K562 (cell line): ENCODE data around the gene ANKRD34A. TPM values are rescaled to one million over a fixed set of nuclear protein-coding genes. Genes with fewer than 3 reads are reported as not detected.

Experiments used
- ATAC-seq: fragments of 200-7000 bp; cut with Tn5 transposase; 3 replicates; pipeline ENCODE4 v1.9.1; 2020; ENCODE audit warnings: moderate library complexity
- BruUV-seq: library from RNA; stranded (reverse); fragments of 400-500 nt; replicated peaks from 2 replicates; lab custom pipeline; 2021; lab: Mats Ljungman, UMichigan
- CTCF ChIA-PET: fragments of 300-600 bp; formaldehyde crosslinking; extraction: SDS; loops from one replicate; lab custom pipeline; 2021; ENCODE audit warnings: low intra/inter-chr PET ratio; lab: Yijun Ruan, JAX
- POLR2A ChIA-PET: fragments of 300-600, 350-650 bp; sonication (Branson Sonifier 250); formaldehyde crosslinking; extraction: SDS; loops from one replicate; lab custom pipeline; 2021; ENCODE audit warnings: antibody characterized with exemption, inconsistent platforms; lab: Yijun Ruan, JAX
- DNase-seq, 4 experiments: peaks; one replicate each; pipeline versions ENCODE4 v3.0.0 to v3.0.0-alpha.2; 2011 to 2018; ENCODE audit warnings: low spot score in 3 of 4, mixed read lengths in 3 of 4; ENCODE audit errors: extremely low read depth in 1 of 4
- FAIRE-seq: peaks from 2 replicates; lab custom pipeline; 2011; peaks lifted over from hg19 to GRCh38; lab: Jason Lieb, UNC
- H2AFZ ChIP-seq: 2 replicates; pipeline ENCODE4 v1.6.0; 2011; ENCODE audit warnings: low read depth, low read length, control low read depth, inconsistent platforms
- H3K27ac ChIP-seq: fragments of 200-600 bp; 3 replicates; pipeline ENCODE4 v1.8.0; 2011; ENCODE audit warnings: low read depth, mild to moderate bottlenecking, control low read depth, inconsistent platforms, low read length, moderate library complexity, mixed read lengths; ENCODE audit errors: extremely low read depth
- H3K27me3 ChIP-seq, 2 experiments: fragments of 300-600 bp in 1 of 2; 2 replicates in 1 of 2; 3 replicates in 1 of 2; pipeline versions ENCODE4 v1.6.0 to v1.8.0; 2011; ENCODE audit warnings: inconsistent platforms in 2 of 2, low read length in 2 of 2, mild to moderate bottlenecking in 1 of 2, mixed read lengths in 1 of 2, moderate library complexity in 1 of 2; ENCODE audit not compliant: control insufficient read depth in 2 of 2, insufficient read depth in 2 of 2
- H3K36me3 ChIP-seq: fragments of 300-600 bp; 3 replicates; pipeline ENCODE4 v1.8.0; 2011; ENCODE audit warnings: mild to moderate bottlenecking, low read length, inconsistent platforms; ENCODE audit not compliant: control insufficient read depth, insufficient read depth
- H3K4me1 ChIP-seq, 2 experiments: fragments of 200-600 bp in 1 of 2; replicated peaks in 1 of 2; 2 replicates in 1 of 2; 3 replicates in 1 of 2; pipeline versions ENCODE4 v1.5.1 to v1.8.0; 2011; ENCODE audit warnings: inconsistent platforms in 2 of 2, low read length in 2 of 2, mild to moderate bottlenecking in 1 of 2, mixed read lengths in 1 of 2, moderate library complexity in 1 of 2; ENCODE audit not compliant: control insufficient read depth in 2 of 2, insufficient read depth in 2 of 2
- H3K4me2 ChIP-seq: 2 replicates; pipeline ENCODE4 v1.6.1; 2011; ENCODE audit warnings: low read length, control low read depth, inconsistent platforms, mixed read lengths; ENCODE audit not compliant: insufficient read depth
- H3K4me3 ChIP-seq: fragments of 200-600 bp; sonication (generic), shearing (Covaris generic); 2 replicates; pipeline ENCODE4 v1.5.1; 2016; ENCODE audit warnings: control low read depth, inconsistent platforms
- H3K79me2 ChIP-seq: fragments of 200-600 bp; 3 replicates; pipeline ENCODE4 v1.8.0; 2011; ENCODE audit warnings: low read length, inconsistent platforms; ENCODE audit not compliant: control insufficient read depth, insufficient read depth
- H3K9ac ChIP-seq, 2 experiments: 2 replicates each; pipeline versions ENCODE4 v1.6.0 to v1.6.1; 2011; ENCODE audit warnings: low read depth in 2 of 2, low read length in 2 of 2, control low read depth in 1 of 2, inconsistent platforms in 1 of 2, mild to moderate bottlenecking in 1 of 2, mixed read lengths in 1 of 2; ENCODE audit not compliant: insufficient read depth in 1 of 2
- H3K9me1 ChIP-seq: one replicate; pipeline ENCODE4 v1.6.0; 2011; ENCODE audit warnings: inconsistent platforms, mild to moderate bottlenecking, low read length, moderate library complexity; ENCODE audit not compliant: control insufficient read depth, insufficient read depth
- H3K9me3 ChIP-seq: replicated peaks from 2 replicates; pipeline ENCODE4 v1.5.1; 2011; ENCODE audit warnings: low read depth, low read length, inconsistent platforms; ENCODE audit not compliant: control insufficient read depth, insufficient read depth
- H4K20me1 ChIP-seq: replicated peaks from 2 replicates; pipeline ENCODE4 v1.6.1; 2011; ENCODE audit warnings: low read length, inconsistent platforms, mixed read lengths; ENCODE audit not compliant: control insufficient read depth, insufficient read depth
- ELF4 ChIP-seq: fragments of 450-650 bp; formaldehyde crosslinking; IDR thresholded peaks from 2 replicates; pipeline ENCODE4 v1.4.0; 2022; ENCODE audit warnings: missing genetic modification characterization
- EP400 ChIP-seq: fragments of 450-650 bp; IDR thresholded peaks from 2 replicates; pipeline ENCODE4 v1.6.1; 2017; ENCODE audit warnings: antibody characterized with exemption, mild to moderate bottlenecking, moderate library complexity
- HDAC3 ChIP-seq: fragments of 450-650 bp; IDR thresholded peaks from 2 replicates; pipeline ENCODE4 v1.6.1; 2018; ENCODE audit warnings: borderline replicate concordance, mild to moderate bottlenecking, moderate library complexity; ENCODE audit not compliant: partially characterized antibody
- HDGF ChIP-seq: fragments of 450-650 bp; IDR thresholded peaks from 2 replicates; pipeline ENCODE4 v1.6.1; 2016
- HMGN3 ChIP-seq: IDR thresholded peaks from 2 replicates; pipeline ENCODE4 v1.6.1; 2011; ENCODE audit warnings: borderline replicate concordance, low read depth, mild to moderate bottlenecking, mixed read lengths, low read length; ENCODE audit not compliant: insufficient read length; ENCODE audit errors: extremely low read depth
- NR2C2 ChIP-seq, 2 experiments: fragments of 200-800 bp in 1 of 2; sonication (Bioruptor generic) in 1 of 2; sonication (generic) in 1 of 2; formaldehyde crosslinking in 1 of 2; IDR thresholded peaks; 2 replicates each; pipeline versions ENCODE4 v1.6.1 to v1.8.0; 2016 to 2022; ENCODE audit warnings: mild to moderate bottlenecking in 1 of 2, missing compliant biosample characterization in 1 of 2, missing genetic modification characterization in 1 of 2, missing genetic modification reagents in 1 of 2
- STAG1 ChIP-seq: sonication (generic); formaldehyde crosslinking; IDR thresholded peaks from 2 replicates; pipeline ENCODE4 v1.5.0; 2020; ENCODE audit warnings: missing genetic modification reagents, borderline replicate concordance
- TARDBP ChIP-seq: fragments of 450-650 bp; IDR thresholded peaks from 2 replicates; pipeline ENCODE4 v1.6.1; 2016
- THRA ChIP-seq: fragments of 450-650 bp; IDR thresholded peaks from 2 replicates; pipeline ENCODE4 v1.6.1; 2017; ENCODE audit warnings: mild to moderate bottlenecking, moderate library complexity
- U2AF2 ChIP-seq: fragments of 200-400 bp; formaldehyde crosslinking; optimal IDR thresholded peaks from 2 replicates; pipeline ENCODE3; 2017; ENCODE audit warnings: low read depth, mild to moderate bottlenecking, low read length
- XRCC3 ChIP-seq: fragments of 450-650 bp; IDR thresholded peaks from 2 replicates; pipeline ENCODE4 v1.6.1; 2017; ENCODE audit warnings: mild to moderate bottlenecking, moderate library complexity
- ZBTB12 ChIP-seq: fragments of 250-450 bp; sonication (Bioruptor Pico); IDR thresholded peaks from 2 replicates; pipeline ENCODE4 v1.4.0; 2020
- ZNF584 ChIP-seq: fragments of 200-800 bp; sonication (Bioruptor generic); IDR thresholded peaks from 2 replicates; pipeline ENCODE4 v1.6.1; 2016; ENCODE audit warnings: low read depth, mild to moderate bottlenecking, missing genetic modification characterization, missing compliant biosample characterization
- ZSCAN32 ChIP-seq: fragments of 450-650 bp; formaldehyde crosslinking; IDR thresholded peaks from 2 replicates; pipeline ENCODE4 v1.4.0; 2020; ENCODE audit warnings: mild to moderate bottlenecking, moderate library complexity
- WGBS: fragments of 100-300 bp; shearing (Covaris generic); methylation state at CpG from one replicate; pipeline ENCODE4 v1.1.6; 2016; ENCODE audit warnings: low coverage, mixed read lengths; ENCODE audit not compliant: insufficient coverage; ENCODE audit errors: missing lambda C conversion rate; 5-methylcytosine and 5-hydroxymethylcytosine counted together
- in situ Hi-C: fragments of 300-500 bp; cut with MboI; formaldehyde crosslinking; loops from 4 replicates; pipeline ENCODE4 v1.15.0; 2018; ENCODE audit warnings: inconsistent platforms, mixed read lengths
- intact Hi-C: fragments of 100-400 bp; cut with micrococcal nuclease; formaldehyde crosslinking; loops from 2 replicates; pipeline ENCODE4 v1.14.2; 2022
- polyA plus RNA-seq, 8 experiments: library from polyadenylated mRNA; depleted of rRNA in 4 of 8; stranded (reverse) in 5 of 8; unstranded in 3 of 8; fragments of >200 nt; fragmentation: Nextera tagmentation in 2 of 8; fragmentation: Illumina TruSeq in 1 of 8; extraction: Ambion mirVana in 2 of 8; extraction: Trizol in 1 of 8; gene quantifications; 2 replicates each; pipeline versions ENCODE4 v1.2.1 to v1.2.3, GENCODE V29; 2011 to 2014; ENCODE audit warnings: inconsistent platforms in 1 of 8, missing spikeins in 1 of 8
- total RNA-seq, 7 experiments: library from RNA; depleted of rRNA in 6 of 7; stranded (reverse); fragments of >200 nt in 6 of 7; fragmentation: Illumina TruSeq in 2 of 7; extraction: Trizol in 2 of 7; gene quantifications; 2 replicates each; pipeline versions ENCODE4 v1.2.1 to v1.2.3, GENCODE V29; 2011 to 2021; ENCODE audit warnings: low replicate concordance in 1 of 7
- TF ChIP-seq, protein P1 (sequence below): fragments of 450-650 bp; IDR thresholded peaks from 2 replicates; pipeline ENCODE4 v1.6.1; 2018; ENCODE audit warnings: mild to moderate bottlenecking, low read depth; ENCODE audit not compliant: partially characterized antibody

ANKRD34A gene
- total and polyA plus RNA-seq, 9 of the 15 experiments (the other 6 are each of a cell fraction or from before 2014, with no cell fraction given) = 0.06 to 1.6 (median 0.43) TPM

- TF ChIP-seq THRA (no peak), TARDBP (0 out of 2 replicates have a peak, but pooled peaks have one; percentile 50), STAG1 (CRISPR knock-in tag) (no peak), HMGN3 (no peak)
- TF ChIP-seq, all 486 proteins: peak for 35
These were observed 29.4 kb upstream of the ANKRD34A start (continued) for GRCh38 chr1:145993618-145994390.

GRCh38 chr1:145992958-145993617 is 28.7 kb upstream of the ANKRD34A start:
- Histone ChIP-seq H3K9me3 (no peaks in the 10 kb centered on the region), H3K36me3 (peaks cover 44% of the 10 kb centered on the region), H3K79me2 (peaks cover 67% of the 10 kb centered on the region), H3K27ac (peak overlapping the region; percentile 99), H3K27me3 (no peaks in the 10 kb centered on the region), H3K9ac (peak overlapping the region; percentile 86 to 100; a peak in 3 of 4 replicates), H2AFZ (no peak overlapping the region), H3K4me3 (peak overlapping the region; percentile 85), H3K4me2 (peak overlapping the region; percentile 97), H3K9me1 (peaks cover 3% of the 10 kb centered on the region), H4K20me1 (peaks cover 44% of the 10 kb centered on the region), H3K4me1 (peaks cover 2 to 16% of the 10 kb centered on the region in 2 experiments; a peak in 3 of 5 replicates)
- no peak for FAIRE-seq
- intact Hi-C loops (no loop called here), in situ Hi-C loops (no loop called here)
- ChIA-PET CTCF (no interaction called here), POLR2A (interaction anchor here (0.5 to 14.0 kb wide), 13 partner anchors 10 to 144 kb away, joined by 3 to 320 read pairs (median 9); partner anchors contain the start of genes ANKRD34A, POLR3GL and RBM8A)
- no TSS peak for BruUV-seq
- no peak for ATAC-seq
- WGBS = 35% methylated on average over 5 of the region's 5 CpGs
- DNase-seq = no peak
- no peak for TF ChIP-seq U2AF2
- TF ChIP-seq ZBTB12 (CRISPR knock-in tag) = no peak
- no peak for TF ChIP-seq EP400
- no peak for TF ChIP-seq ZNF584 (CRISPR knock-in tag)
- TF ChIP-seq, protein P1, sequence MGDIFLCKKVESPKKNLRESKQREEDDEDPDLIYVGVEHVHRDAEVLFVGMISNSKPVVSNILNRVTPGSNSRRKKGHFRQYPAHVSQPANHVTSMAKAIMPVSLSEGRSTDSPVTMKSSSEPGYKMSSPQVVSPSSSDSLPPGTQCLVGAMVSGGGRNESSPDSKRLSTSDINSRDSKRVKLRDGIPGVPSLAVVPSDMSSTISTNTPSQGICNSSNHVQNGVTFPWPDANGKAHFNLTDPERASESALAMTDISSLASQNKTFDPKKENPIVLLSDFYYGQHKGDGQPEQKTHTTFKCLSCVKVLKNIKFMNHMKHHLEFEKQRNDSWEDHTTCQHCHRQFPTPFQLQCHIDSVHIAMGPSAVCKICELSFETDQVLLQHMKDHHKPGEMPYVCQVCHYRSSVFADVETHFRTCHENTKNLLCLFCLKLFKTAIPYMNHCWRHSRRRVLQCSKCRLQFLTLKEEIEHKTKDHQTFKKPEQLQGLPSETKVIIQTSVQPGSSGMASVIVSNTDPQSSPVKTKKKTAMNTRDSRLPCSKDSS = no peak
- no peak for TF ChIP-seq NR2C2 (CRISPR knock-in tag; IDR thresholded peaks at IDR 0.05)
- peak; percentile 27; the same call in 1 of the 2 replicates for TF ChIP-seq NR2C2 (tag; IDR thresholded peaks at IDR 0.05)
- no peak for TF ChIP-seq ZSCAN32
- no peak for TF ChIP-seq XRCC3
- TF ChIP-seq HDAC3 = peak; percentile 13
- no peak for TF ChIP-seq HDGF
- TF ChIP-seq ELF4 = peak; percentile 3; the same call in 1 of the 2 replicates
